Psoas muscle (tissue), 8 donors: ENCODE results near the gene A3GALT2. TPM values are rescaled to one million over a fixed set of nuclear protein-coding genes. Genes with fewer than 3 reads are reported as not detected.

Experiments used
- ATAC-seq, 4 donors: fragments of 200-7000 bp; cut with Tn5 transposase; one replicate each; pipeline ENCODE4 v1.9.1; 2020; ENCODE audit warnings: moderate library complexity in 3 of 4, mild to moderate bottlenecking in 2 of 4
- DNase-seq, 2 donors: peaks; one replicate each; pipeline ENCODE4 v3.0.0-alpha.2; 2020
- H3K27ac ChIP-seq: fragments of 200-600 bp; one replicate; pipeline ENCODE4 v1.8.0; 2022
- H3K27me3 ChIP-seq, 3 donors: fragments of 200-600 bp in 1 of 3; one replicate each; pipeline versions ENCODE4 v1.6.1 to v1.8.0; 2013 to 2022; ENCODE audit warnings: low read length in 2 of 3, mild to moderate bottlenecking in 2 of 3, moderate library complexity in 1 of 3; ENCODE audit not compliant: insufficient read depth in 3 of 3
- H3K36me3 ChIP-seq, 2 donors: fragments of 200-600 bp in 1 of 2; one replicate each; pipeline versions ENCODE4 v1.6.1 to v1.8.0; 2013 to 2022; ENCODE audit warnings: low read depth in 1 of 2, mild to moderate bottlenecking in 1 of 2, moderate library complexity in 1 of 2; ENCODE audit not compliant: insufficient read depth in 1 of 2
- H3K4me1 ChIP-seq: fragments of 200-600 bp; one replicate; pipeline ENCODE4 v1.8.0; 2022
- H3K4me3 ChIP-seq: fragments of 200-600 bp; one replicate; pipeline ENCODE4 v1.8.0; 2022; ENCODE audit warnings: mild to moderate bottlenecking
- H3K9me3 ChIP-seq: fragments of 200-600 bp; one replicate; pipeline ENCODE4 v1.8.0; 2022
- CTCF ChIP-seq: fragments of 200-600 bp; IDR thresholded peaks from one replicate; pipeline ENCODE4 v1.8.0; 2022; ENCODE audit warnings: antibody characterized with exemption
- WGBS, 3 donors: extraction: QIAGEN DNeasy Blood & Tissue Kit; methylation state at CpG; one replicate each; pipeline versions ENCODE4 v1.1.6 to v1.1.7; 2013; 5-methylcytosine and 5-hydroxymethylcytosine counted together
- intact Hi-C, 2 donors: fragments of 100-400 bp; cut with DNase I; formaldehyde crosslinking; loops; one replicate each; pipeline versions ENCODE4 v1.11.0 to v1.14.2; 2022
- polyA plus RNA-seq, 3 donors: library from polyadenylated mRNA; stranded (reverse); fragments of 200-250 nt; gene quantifications; one replicate each; pipeline ENCODE4 v1.2.3, GENCODE V29; 2013
- total RNA-seq, 4 donors: library from RNA; stranded (reverse); fragmentation: NEBNext Ultra II Directional in 2 of 4; extraction: Animal tissue kit (Norgen Biotek cat#: 25700) in 2 of 4; gene quantifications; one replicate each; pipeline versions ENCODE4 v1.2.1 to v1.2.4, GENCODE V29; 2021 to 2023
- donor health status: healthy with polysubstance abuse.
- donor health status: DM: no; HTN: no; CAD: no; lungs with moderate emphysema.
- donor health status: Bipolar disorder and iron deficiency.
- donor health status: healthy.
- donor health status: DM: yes; HTN: yes; CAD: no.
- donor health status: DM: no; HTN: no; CAD: no.
- donor health status: DM: no; HTN: no; CAD: no.
- donor health status: DM: yes; HTN: yes; CAD: no.

Gene A3GALT2
- total and polyA plus RNA-seq, 7 donors, result not detected

- H3K27me3 ChIP-seq, result no peaks in the 10 kb centered on the region
- no peak for ATAC-seq
- 52 to 66% (median 56%) methylated on average over 3 of the region's 3 CpGs for WGBS, 3 donors
- peaks cover 0 to 28% of the 10 kb centered on the region in 2 donors for H3K36me3 ChIP-seq
- H3K4me1 ChIP-seq, result peaks cover 3% of the 10 kb centered on the region
- intact Hi-C loops, result no loop called here
- no peak overlapping the region for H3K27ac ChIP-seq
- no peak overlapping the region for H3K4me3 ChIP-seq
- H3K9me3 ChIP-seq, result no peaks in the 10 kb centered on the region
- no peak for TF ChIP-seq CTCF
- DNase-seq, result no peak
Measured at GRCh38 chr1:33272509-33272908, 48.4 kb downstream of the A3GALT2 start.

- Histone ChIP-seq H3K36me3 (peaks cover 0 to 22% of the 10 kb centered on the region in 2 donors), H3K27me3 (no peaks in the 10 kb centered on the region), H3K4me3 (no peak overlapping the region), H3K4me1 (peaks cover 3% of the 10 kb centered on the region), H3K9me3 (no peaks in the 10 kb centered on the region), H3K27ac (no peak overlapping the region)
- TF ChIP-seq CTCF, result no peak
- ATAC-seq (no peak), DNase-seq (no peak)
- WGBS, 3 donors, result 75 to 85% (median 80%) methylated on average over 13 of the region's 13 CpGs
- intact Hi-C loops, result no loop called here
Measured at GRCh38 chr1:33271666-33272505, 49.0 kb downstream of the A3GALT2 start.

GRCh38 chr1:33270808-33271465, 50.0 kb downstream of the A3GALT2 start:
- Histone ChIP-seq H3K27ac (no peak overlapping the region), H3K4me3 (no peak overlapping the region), H3K36me3 (peaks cover 0 to 15% of the 10 kb centered on the region in 2 donors), H3K9me3 (no peaks in the 10 kb centered on the region), H3K27me3 (no peaks in the 10 kb centered on the region), H3K4me1 (peaks cover 3% of the 10 kb centered on the region)
- ATAC-seq (no peak), DNase-seq (no peak)
- 77 to 81% (median 80%) methylated on average over 7 of the region's 7 CpGs for WGBS, 3 donors
- intact Hi-C loops, result no loop called here
- no peak for TF ChIP-seq CTCF

GRCh38 chr1:33270379-33270778, 50.5 kb downstream of the A3GALT2 start:
- Histone ChIP-seq H3K27ac (no peak overlapping the region), H3K4me1 (peaks cover 5% of the 10 kb centered on the region), H3K27me3 (no peaks in the 10 kb centered on the region), H3K9me3 (no peaks in the 10 kb centered on the region), H3K4me3 (no peak overlapping the region), H3K36me3 (peaks cover 0 to 17% of the 10 kb centered on the region in 2 donors)
- 93 to 95% (median 94%) methylated on average over 5 of the region's 5 CpGs for WGBS, 3 donors
- DNase-seq (no peak), ATAC-seq (no peak)
- intact Hi-C loops, result no loop called here
- no peak for TF ChIP-seq CTCF
